K562 (cell line): Measurements from ENCODE around the gene GCDH. TPM values are rescaled to one million over a fixed set of nuclear protein-coding genes. Genes with fewer than 3 reads are reported as not detected.
A peak's percentile ranks its signal among the peaks of the same experiment; 100 is the strongest.

Experiments
- ATAC-seq: fragments of 200-7000 bp; cut with Tn5 transposase; 3 replicates; pipeline ENCODE4 v1.9.1; 2020; ENCODE audit warnings: moderate library complexity
- BruUV-seq: library from RNA; stranded (reverse); fragments of 400-500 nt; replicated peaks from 2 replicates; lab custom pipeline; 2021; lab: Mats Ljungman, UMichigan
- CTCF ChIA-PET: fragments of 300-600 bp; formaldehyde crosslinking; extraction: SDS; loops from one replicate; lab custom pipeline; 2021; ENCODE audit warnings: low intra/inter-chr PET ratio; lab: Yijun Ruan, JAX
- POLR2A ChIA-PET: fragments of 300-600, 350-650 bp; sonication (Branson Sonifier 250); formaldehyde crosslinking; extraction: SDS; loops from one replicate; lab custom pipeline; 2021; ENCODE audit warnings: antibody characterized with exemption, inconsistent platforms; lab: Yijun Ruan, JAX
- DNase-seq, 4 experiments: peaks; one replicate each; pipeline versions ENCODE4 v3.0.0 to v3.0.0-alpha.2; 2011 to 2018; ENCODE audit warnings: low spot score in 3 of 4, mixed read lengths in 3 of 4; ENCODE audit errors: extremely low read depth in 1 of 4
- FAIRE-seq: peaks from 2 replicates; lab custom pipeline; 2011; peaks lifted over from hg19 to GRCh38; lab: Jason Lieb, UNC
- H2AFZ ChIP-seq: 2 replicates; pipeline ENCODE4 v1.6.0; 2011; ENCODE audit warnings: low read depth, low read length, control low read depth, inconsistent platforms
- H3K27ac ChIP-seq: fragments of 200-600 bp; 3 replicates; pipeline ENCODE4 v1.8.0; 2011; ENCODE audit warnings: low read depth, mild to moderate bottlenecking, control low read depth, inconsistent platforms, low read length, moderate library complexity, mixed read lengths; ENCODE audit errors: extremely low read depth
- H3K27me3 ChIP-seq, 2 experiments: fragments of 300-600 bp in 1 of 2; 2 replicates in 1 of 2; 3 replicates in 1 of 2; pipeline versions ENCODE4 v1.6.0 to v1.8.0; 2011; ENCODE audit warnings: inconsistent platforms in 2 of 2, low read length in 2 of 2, mild to moderate bottlenecking in 1 of 2, mixed read lengths in 1 of 2, moderate library complexity in 1 of 2; ENCODE audit not compliant: control insufficient read depth in 2 of 2, insufficient read depth in 2 of 2
- H3K36me3 ChIP-seq: fragments of 300-600 bp; 3 replicates; pipeline ENCODE4 v1.8.0; 2011; ENCODE audit warnings: mild to moderate bottlenecking, low read length, inconsistent platforms; ENCODE audit not compliant: control insufficient read depth, insufficient read depth
- H3K4me1 ChIP-seq, 2 experiments: fragments of 200-600 bp in 1 of 2; replicated peaks in 1 of 2; 2 replicates in 1 of 2; 3 replicates in 1 of 2; pipeline versions ENCODE4 v1.5.1 to v1.8.0; 2011; ENCODE audit warnings: inconsistent platforms in 2 of 2, low read length in 2 of 2, mild to moderate bottlenecking in 1 of 2, mixed read lengths in 1 of 2, moderate library complexity in 1 of 2; ENCODE audit not compliant: control insufficient read depth in 2 of 2, insufficient read depth in 2 of 2
- H3K4me2 ChIP-seq: 2 replicates; pipeline ENCODE4 v1.6.1; 2011; ENCODE audit warnings: low read length, control low read depth, inconsistent platforms, mixed read lengths; ENCODE audit not compliant: insufficient read depth
- H3K4me3 ChIP-seq: fragments of 200-600 bp; sonication (generic), shearing (Covaris generic); 2 replicates; pipeline ENCODE4 v1.5.1; 2016; ENCODE audit warnings: control low read depth, inconsistent platforms
- H3K79me2 ChIP-seq: fragments of 200-600 bp; 3 replicates; pipeline ENCODE4 v1.8.0; 2011; ENCODE audit warnings: low read length, inconsistent platforms; ENCODE audit not compliant: control insufficient read depth, insufficient read depth
- H3K9ac ChIP-seq, 2 experiments: 2 replicates each; pipeline versions ENCODE4 v1.6.0 to v1.6.1; 2011; ENCODE audit warnings: low read depth in 2 of 2, low read length in 2 of 2, control low read depth in 1 of 2, inconsistent platforms in 1 of 2, mild to moderate bottlenecking in 1 of 2, mixed read lengths in 1 of 2; ENCODE audit not compliant: insufficient read depth in 1 of 2
- H3K9me1 ChIP-seq: one replicate; pipeline ENCODE4 v1.6.0; 2011; ENCODE audit warnings: inconsistent platforms, mild to moderate bottlenecking, low read length, moderate library complexity; ENCODE audit not compliant: control insufficient read depth, insufficient read depth
- H3K9me3 ChIP-seq: replicated peaks from 2 replicates; pipeline ENCODE4 v1.5.1; 2011; ENCODE audit warnings: low read depth, low read length, inconsistent platforms; ENCODE audit not compliant: control insufficient read depth, insufficient read depth
- H4K20me1 ChIP-seq: replicated peaks from 2 replicates; pipeline ENCODE4 v1.6.1; 2011; ENCODE audit warnings: low read length, inconsistent platforms, mixed read lengths; ENCODE audit not compliant: control insufficient read depth, insufficient read depth
- C11orf30 ChIP-seq: fragments of 450-650 bp; IDR thresholded peaks from 2 replicates; pipeline ENCODE4 v1.6.1; 2016; ENCODE audit warnings: low read depth, mild to moderate bottlenecking
- CBX3 ChIP-seq, 2 experiments: IDR thresholded peaks; 1 replicate in 1 of 2; 2 replicates in 1 of 2; pipeline ENCODE4 v1.6.1; 2012; ENCODE audit warnings: inconsistent platforms in 2 of 2, low read length in 2 of 2, borderline replicate concordance in 1 of 2, control low read depth in 1 of 2
- EGR1 ChIP-seq: fragments of 450-650 bp; conservative IDR thresholded peaks from 2 replicates; pipeline ENCODE4 v1.6.1; 2017; ENCODE audit warnings: mild to moderate bottlenecking
- FOXK2 ChIP-seq, 2 experiments: fragments of 450-650 bp; IDR thresholded peaks in 1 of 2; conservative IDR thresholded peaks in 1 of 2; 2 replicates each; pipeline ENCODE4 v1.6.1; 2016; ENCODE audit warnings: low read depth in 2 of 2, mild to moderate bottlenecking in 1 of 2
- GTF2A2 ChIP-seq: IDR thresholded peaks from 2 replicates; pipeline ENCODE4 v1.6.1; 2016; ENCODE audit warnings: mild to moderate bottlenecking, missing genetic modification characterization, missing compliant biosample characterization
- MYC ChIP-seq, 2 experiments: fragments of 250-450 bp in 1 of 2; sonication (Bioruptor Pico) in 1 of 2; IDR thresholded peaks; 2 replicates each; pipeline versions ENCODE4 v1.5.1 to v1.6.1; 2012 to 2021; ENCODE audit warnings: low read depth in 2 of 2, borderline replicate concordance in 1 of 2, improper control_type of control experiment in 1 of 2, low read length in 1 of 2, mild to moderate bottlenecking in 1 of 2, moderate library complexity in 1 of 2
- PCBP1 ChIP-seq: fragments of 200-400 bp; formaldehyde crosslinking; IDR thresholded peaks from 2 replicates; pipeline ENCODE4 v1.6.1; 2018; ENCODE audit warnings: mild to moderate bottlenecking, low read depth, low read length; ENCODE audit not compliant: poor library complexity, severe bottlenecking
- POLR2A ChIP-seq: fragments of 450-650 bp; conservative IDR thresholded peaks from 2 replicates; pipeline ENCODE4 v1.6.1; 2016
- XRCC4 ChIP-seq: IDR thresholded peaks from one replicate; pipeline ENCODE4 v1.6.1; 2011; ENCODE audit not compliant: insufficient read depth, insufficient read length; ENCODE audit errors: extremely low read depth
- ZNF12 ChIP-seq: sonication (generic); formaldehyde crosslinking; IDR thresholded peaks from 2 replicates; pipeline ENCODE4 v1.4.0; 2020; ENCODE audit warnings: mild to moderate bottlenecking, missing genetic modification reagents
- ZNF175 ChIP-seq: fragments of 200-800 bp; sonication (Bioruptor generic); IDR thresholded peaks from 2 replicates; pipeline ENCODE4 v1.6.1; 2016; ENCODE audit warnings: low read depth, mild to moderate bottlenecking, missing genetic modification characterization, missing compliant biosample characterization
- ZNF282 ChIP-seq: sonication (generic); formaldehyde crosslinking; IDR thresholded peaks from 2 replicates; pipeline ENCODE4 v1.8.1; 2023; ENCODE audit warnings: missing genetic modification reagents
- ZNF408 ChIP-seq: fragments of 250-450 bp; sonication (Bioruptor Pico); IDR thresholded peaks from 2 replicates; pipeline ENCODE4 v1.4.0; 2020; ENCODE audit warnings: low read depth, mild to moderate bottlenecking, moderate library complexity
- WGBS: fragments of 100-300 bp; shearing (Covaris generic); methylation state at CpG from one replicate; pipeline ENCODE4 v1.1.6; 2016; ENCODE audit warnings: low coverage, mixed read lengths; ENCODE audit not compliant: insufficient coverage; ENCODE audit errors: missing lambda C conversion rate; 5-methylcytosine and 5-hydroxymethylcytosine counted together
- in situ Hi-C: fragments of 300-500 bp; cut with MboI; formaldehyde crosslinking; loops from 4 replicates; pipeline ENCODE4 v1.15.0; 2018; ENCODE audit warnings: inconsistent platforms, mixed read lengths
- intact Hi-C: fragments of 100-400 bp; cut with micrococcal nuclease; formaldehyde crosslinking; loops from 2 replicates; pipeline ENCODE4 v1.14.2; 2022
- polyA plus RNA-seq, 8 experiments: library from polyadenylated mRNA; depleted of rRNA in 4 of 8; stranded (reverse) in 5 of 8; unstranded in 3 of 8; fragments of >200 nt; fragmentation: Nextera tagmentation in 2 of 8; fragmentation: Illumina TruSeq in 1 of 8; extraction: Ambion mirVana in 2 of 8; extraction: Trizol in 1 of 8; gene quantifications; 2 replicates each; pipeline versions ENCODE4 v1.2.1 to v1.2.3, GENCODE V29; 2011 to 2014; ENCODE audit warnings: inconsistent platforms in 1 of 8, missing spikeins in 1 of 8
- total RNA-seq, 7 experiments: library from RNA; depleted of rRNA in 6 of 7; stranded (reverse); fragments of >200 nt in 6 of 7; fragmentation: Illumina TruSeq in 2 of 7; extraction: Trizol in 2 of 7; gene quantifications; 2 replicates each; pipeline versions ENCODE4 v1.2.1 to v1.2.3, GENCODE V29; 2011 to 2021; ENCODE audit warnings: low replicate concordance in 1 of 7
- TF ChIP-seq, protein P1 (sequence below): sonication (generic); formaldehyde crosslinking; IDR thresholded peaks from 2 replicates; pipeline ENCODE4 v1.8.1; 2023; ENCODE audit warnings: mild to moderate bottlenecking, missing genetic modification reagents
- TF ChIP-seq, protein P2 (sequence below): fragments of 450-650 bp; formaldehyde crosslinking; IDR thresholded peaks from 2 replicates; pipeline ENCODE4 v1.4.0; 2020; ENCODE audit warnings: mild to moderate bottlenecking, mixed read lengths
- TF ChIP-seq, protein P3 (sequence below), 2 experiments: fragments of 450-650 bp in 1 of 2; sonication (generic) in 1 of 2; formaldehyde crosslinking in 1 of 2; IDR thresholded peaks in 1 of 2; conservative IDR thresholded peaks in 1 of 2; 2 replicates each; pipeline versions ENCODE4 v1.6.1 to v1.8.1; 2016 to 2023; ENCODE audit warnings: mild to moderate bottlenecking in 2 of 2, moderate library complexity in 2 of 2, inconsistent platforms in 1 of 2, missing genetic modification reagents in 1 of 2

GCDH gene
- total and polyA plus RNA-seq, 9 of the 15 experiments (the other 6 are each of a cell fraction or from before 2014, with no cell fraction given), result 2.9 to 50.8 (median 19.1) TPM

DNA sequence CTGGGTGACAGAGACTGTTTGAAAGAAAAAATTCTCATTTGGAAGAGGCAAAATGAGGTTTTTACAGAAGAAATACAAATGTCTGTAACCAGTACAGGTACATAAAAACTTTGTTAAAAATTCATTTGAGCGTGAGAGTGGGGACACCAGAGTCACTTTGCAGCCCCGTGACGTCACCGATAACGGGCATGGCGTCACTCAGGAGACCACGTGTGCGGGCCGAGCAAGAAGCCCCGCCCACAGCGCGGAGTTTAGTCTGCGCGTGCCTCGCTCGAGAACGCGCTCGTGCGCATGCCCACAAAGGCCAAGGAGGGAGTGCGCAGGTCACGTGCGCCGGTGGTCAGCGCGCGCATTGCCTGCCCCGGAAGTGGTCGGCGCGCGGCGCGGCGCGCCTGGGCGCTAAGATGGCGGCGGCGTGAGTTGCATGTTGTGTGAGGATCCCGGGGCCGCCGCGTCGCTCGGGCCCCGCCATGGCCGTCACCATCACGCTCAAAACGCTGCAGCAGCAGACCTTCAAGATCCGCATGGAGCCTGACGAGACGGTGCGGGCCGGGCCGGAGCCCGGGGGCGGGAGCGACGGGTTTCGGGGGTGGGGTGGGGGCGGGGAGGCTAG lies 54.6 kb downstream of the GCDH start, which contains the start of gene RAD23A (continued):
- TF ChIP-seq, protein P1, sequence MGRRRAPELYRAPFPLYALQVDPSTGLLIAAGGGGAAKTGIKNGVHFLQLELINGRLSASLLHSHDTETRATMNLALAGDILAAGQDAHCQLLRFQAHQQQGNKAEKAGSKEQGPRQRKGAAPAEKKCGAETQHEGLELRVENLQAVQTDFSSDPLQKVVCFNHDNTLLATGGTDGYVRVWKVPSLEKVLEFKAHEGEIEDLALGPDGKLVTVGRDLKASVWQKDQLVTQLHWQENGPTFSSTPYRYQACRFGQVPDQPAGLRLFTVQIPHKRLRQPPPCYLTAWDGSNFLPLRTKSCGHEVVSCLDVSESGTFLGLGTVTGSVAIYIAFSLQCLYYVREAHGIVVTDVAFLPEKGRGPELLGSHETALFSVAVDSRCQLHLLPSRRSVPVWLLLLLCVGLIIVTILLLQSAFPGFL (CRISPR knock-in tag), result no peak
- TF ChIP-seq C11orf30 (peak; percentile 85), POLR2A (peak; percentile 85), FOXK2 (conservative IDR thresholded peaks at IDR 0.05 in 1 of 2, IDR thresholded peaks at IDR 0.05 in 1 of 2; ENCODE audit: low read depth in 2 of 2) (peak; percentile 79 to 82), MYC (IDR thresholded peaks at IDR 0.05; ENCODE audit: low read depth, low read length) (peak; percentile 98), MYC (CRISPR knock-in tag; IDR thresholded peaks at IDR 0.05; ENCODE audit: borderline replicate concordance, low read depth) (peak; percentile 93; the same call in 1 of the 2 replicates), CBX3 (IDR thresholded peaks at IDR 0.05; ENCODE audit: borderline replicate concordance in 1 of 2, low read length in 2 of 2) (no peak)

DNA sequence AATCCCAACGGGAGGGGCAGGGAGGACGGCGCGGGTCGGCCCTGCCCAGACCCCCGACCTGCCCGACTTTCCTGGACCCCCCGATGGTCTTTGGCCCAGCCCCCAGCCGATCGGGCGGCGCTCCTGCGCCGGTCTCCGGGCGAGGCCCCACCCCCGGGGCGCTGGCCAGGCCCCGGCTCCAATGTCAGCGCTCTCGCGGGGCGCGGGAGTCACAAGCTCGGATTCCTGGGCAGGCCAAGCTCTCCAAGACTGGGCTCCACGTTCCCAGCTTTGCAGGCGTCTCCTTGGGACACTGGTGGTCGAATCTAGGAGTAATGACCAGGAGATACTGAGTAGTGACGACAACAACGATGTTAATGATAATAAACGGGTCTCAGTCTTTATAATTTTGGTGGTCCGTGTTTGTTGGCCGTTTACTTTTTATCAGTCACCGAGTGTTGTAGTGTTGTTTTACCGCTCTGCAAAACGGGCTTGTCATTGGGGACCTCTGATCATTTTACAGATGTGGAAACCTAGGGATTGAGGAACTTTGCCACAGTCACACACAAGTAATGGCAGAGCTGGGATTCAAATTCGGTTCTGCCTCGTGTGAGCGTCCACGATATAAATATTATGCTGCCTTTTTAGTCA lies 55.2 kb downstream of the GCDH start:
- H3K4me2 ChIP-seq, result peak overlapping the region; percentile 95
- H3K9me1 ChIP-seq, result peaks cover 10% of the 10 kb centered on the region
- BruUV-seq, result no TSS peak
- no peak overlapping the region for H2AFZ ChIP-seq
- ChIA-PET POLR2A (interaction anchor here (0.6 to 1.5 kb wide), 13 partner anchors 8 to 424 kb away, joined by 3 to 11 read pairs (median 4); partner anchors contain the start of genes CALR, FARSA, GADD45GIP1 and KLF1), CTCF (no interaction called here)
- in situ Hi-C loops, result no loop called here
- H3K4me1 ChIP-seq, result peaks cover 11 to 30% of the 10 kb centered on the region in 2 experiments; a peak in 4 of 5 replicates
- DNase-seq, result peak; percentile 78 to 91 (median 86)
- peaks cover 54% of the 10 kb centered on the region for H3K79me2 ChIP-seq
- peaks cover 7% of the 10 kb centered on the region for H4K20me1 ChIP-seq
- 0% methylated on average over 32 of the region's 40 CpGs for WGBS
- peak; percentile 89 for ATAC-seq
- FAIRE-seq, result peak; percentile 90
- peak overlapping the region; percentile 88 for H3K27ac ChIP-seq
- H3K36me3 ChIP-seq, result peaks cover 78% of the 10 kb centered on the region
- peak overlapping the region; percentile 66 for H3K4me3 ChIP-seq
- H3K27me3 ChIP-seq, result no peaks in the 10 kb centered on the region
- intact Hi-C loops, result no loop called here
- no peaks in the 10 kb centered on the region for H3K9me3 ChIP-seq
- peak overlapping the region; percentile 91 to 96 for H3K9ac ChIP-seq
- TF ChIP-seq GTF2A2, result no peak
- TF ChIP-seq ZNF12 (CRISPR knock-in tag), result 0 out of 2 replicates have a peak, but pooled peaks have one; percentile 29
- TF ChIP-seq EGR1, result no peak
- no peak for TF ChIP-seq ZNF175 (CRISPR knock-in tag)
- TF ChIP-seq, protein P2, sequence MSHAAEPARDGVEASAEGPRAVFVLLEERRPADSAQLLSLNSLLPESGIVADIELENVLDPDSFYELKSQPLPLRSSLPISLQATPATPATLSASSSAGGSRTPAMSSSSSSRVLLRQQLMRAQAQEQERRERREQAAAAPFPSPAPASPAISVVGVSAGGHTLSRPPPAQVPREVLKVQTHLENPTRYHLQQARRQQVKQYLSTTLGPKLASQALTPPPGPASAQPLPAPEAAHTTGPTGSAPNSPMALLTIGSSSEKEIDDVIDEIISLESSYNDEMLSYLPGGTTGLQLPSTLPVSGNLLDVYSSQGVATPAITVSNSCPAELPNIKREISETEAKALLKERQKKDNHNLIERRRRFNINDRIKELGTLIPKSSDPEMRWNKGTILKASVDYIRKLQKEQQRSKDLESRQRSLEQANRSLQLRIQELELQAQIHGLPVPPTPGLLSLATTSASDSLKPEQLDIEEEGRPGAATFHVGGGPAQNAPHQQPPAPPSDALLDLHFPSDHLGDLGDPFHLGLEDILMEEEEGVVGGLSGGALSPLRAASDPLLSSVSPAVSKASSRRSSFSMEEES, result no peak
- no peak for TF ChIP-seq XRCC4
- TF ChIP-seq PCBP1, result peak; percentile 91
- TF ChIP-seq, protein P3, sequence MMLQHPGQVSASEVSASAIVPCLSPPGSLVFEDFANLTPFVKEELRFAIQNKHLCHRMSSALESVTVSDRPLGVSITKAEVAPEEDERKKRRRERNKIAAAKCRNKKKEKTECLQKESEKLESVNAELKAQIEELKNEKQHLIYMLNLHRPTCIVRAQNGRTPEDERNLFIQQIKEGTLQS (IDR thresholded peaks at IDR 0.05), result no peak
- TF ChIP-seq, protein P3 (CRISPR knock-in tag; conservative IDR thresholded peaks at IDR 0.05), result peak; percentile 75; the same call in 1 of the 2 replicates
- no peak for TF ChIP-seq ZNF282 (CRISPR knock-in tag)
- TF ChIP-seq ZNF408 (CRISPR knock-in tag), result no peak
